Natural killer cell (primary cell): ENCODE data around the gene EFNA3. TPM values are rescaled to one million over a fixed set of nuclear protein-coding genes. Genes with fewer than 3 reads are reported as not detected.

Source experiments
- ATAC-seq, 3 donors: fragments of 150-1000 bp in 2 of 3; fragments of 200-7000 bp in 1 of 3; cut with Tn5 transposase; 1 replicate in 1 of 3; 2 replicates in 2 of 3; pipeline ENCODE4 v1.10.0; 2021; ENCODE audit warnings: mild to moderate bottlenecking in 2 of 3, moderate library complexity in 2 of 3
- DNase-seq, 2 donors: peaks; one replicate each; pipeline versions ENCODE4 v3.0.0 to v3.0.0-alpha.2; 2013 to 2021; ENCODE audit warnings: mixed read lengths in 1 of 2
- H3K27ac ChIP-seq: one replicate; pipeline ENCODE4 v1.5.1; 2013; ENCODE audit warnings: mild to moderate bottlenecking, low read length
- H3K27me3 ChIP-seq: one replicate; pipeline ENCODE4 v1.6.1; 2013; ENCODE audit warnings: low read length; ENCODE audit not compliant: control insufficient read depth, insufficient read depth
- H3K36me3 ChIP-seq: one replicate; pipeline ENCODE4 v1.6.1; 2013; ENCODE audit warnings: low read length; ENCODE audit not compliant: control insufficient read depth, insufficient read depth
- H3K4me1 ChIP-seq: one replicate; pipeline ENCODE4 v1.6.1; 2013; ENCODE audit warnings: low read length; ENCODE audit not compliant: control insufficient read depth, insufficient read depth
- H3K4me3 ChIP-seq: one replicate; pipeline ENCODE4 v1.5.1; 2013; ENCODE audit warnings: low read length
- H3K9me3 ChIP-seq: one replicate; pipeline ENCODE4 v1.6.1; 2013; ENCODE audit warnings: low read length; ENCODE audit not compliant: control insufficient read depth, insufficient read depth
- H3K27ac Mint-ChIP-seq, 2 donors: one replicate each; pipeline ENCODE4 v1.8.0; 2022; ENCODE audit warnings: mild to moderate bottlenecking in 2 of 2, mixed read lengths in 2 of 2, moderate library complexity in 1 of 2
- H3K27me3 Mint-ChIP-seq, 2 donors: one replicate each; pipeline ENCODE4 v1.8.0; 2022; ENCODE audit warnings: low read depth in 2 of 2, mixed read lengths in 2 of 2
- H3K36me3 Mint-ChIP-seq: one replicate; pipeline ENCODE4 v1.8.0; 2022; ENCODE audit warnings: mixed read lengths
- H3K4me1 Mint-ChIP-seq, 2 donors: one replicate each; pipeline ENCODE4 v1.8.0; 2022; ENCODE audit warnings: mixed read lengths in 2 of 2
- H3K4me3 Mint-ChIP-seq: one replicate; pipeline ENCODE4 v1.8.0; 2022; ENCODE audit warnings: mild to moderate bottlenecking, moderate library complexity, mixed read lengths
- H3K9me3 Mint-ChIP-seq, 2 donors: one replicate each; pipeline ENCODE4 v1.8.0; 2022; ENCODE audit warnings: mixed read lengths in 2 of 2
- CTCF ChIP-seq: fragments of 200-600 bp; IDR thresholded peaks from one replicate; pipeline ENCODE4 v1.8.0; 2022; ENCODE audit warnings: antibody characterized with exemption
- WGBS: methylation state at CpG from one replicate; pipeline ENCODE4 v1.1.7; 2013; ENCODE audit warnings: missing lambda C conversion rate; ENCODE audit not compliant: insufficient coverage; 5-methylcytosine and 5-hydroxymethylcytosine counted together
- intact Hi-C: fragments of 100-400 bp; cut with micrococcal nuclease; formaldehyde crosslinking; loops from one replicate; pipeline ENCODE4 v1.14.2; 2022
- total RNA-seq, 4 donors: library from RNA; stranded (reverse); fragments of 120-200 nt in 1 of 4; gene quantifications; one replicate each; pipeline versions ENCODE4 v1.2.3 to v1.2.4, GENCODE V29; 2013 to 2022

Gene EFNA3
- total RNA-seq, 3 donors from 2014 or later (not counting 1 experiment from before 2014, with no cell fraction given): 0.52 to 1.1 (median 0.68) TPM

DNA sequence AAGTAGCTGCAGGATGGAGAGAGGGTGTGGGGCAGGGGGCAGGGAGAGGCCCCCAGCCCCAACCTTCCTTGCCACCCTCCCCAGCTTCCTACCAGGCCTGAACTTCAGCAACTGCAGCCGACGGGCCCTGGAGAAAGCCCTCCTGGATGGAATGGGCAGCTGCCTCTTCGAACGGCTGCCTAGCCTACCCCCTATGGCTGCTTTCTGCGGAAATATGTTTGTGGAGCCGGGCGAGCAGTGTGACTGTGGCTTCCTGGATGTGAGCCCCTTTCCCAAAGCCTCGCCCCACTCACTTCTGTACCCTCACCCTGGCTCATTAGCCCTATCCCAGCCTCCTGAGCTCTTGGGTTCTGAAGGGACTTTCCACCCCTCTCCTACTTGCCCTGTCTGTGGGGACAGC lies 21.5 kb upstream of the EFNA3 start:
- DNase-seq: no peak
- H3K9me3 Mint-ChIP-seq: no peaks in the 10 kb centered on the region
- no peaks in the 10 kb centered on the region for H3K9me3 ChIP-seq
- no peak overlapping the region for H3K4me3 Mint-ChIP-seq
- H3K4me3 ChIP-seq: no peak overlapping the region
- H3K27ac Mint-ChIP-seq: no peak overlapping the region
- H3K27me3 Mint-ChIP-seq: peaks cover 0 to 2% of the 10 kb centered on the region in 2 donors
- peaks cover 4 to 22% of the 10 kb centered on the region in 2 donors for H3K4me1 Mint-ChIP-seq
- H3K27ac ChIP-seq: no peak overlapping the region
- WGBS: 98% methylated on average over 8 of the region's 8 CpGs
- peaks cover 23% of the 10 kb centered on the region for H3K4me1 ChIP-seq
- peaks cover 18% of the 10 kb centered on the region for H3K36me3 ChIP-seq
- H3K36me3 Mint-ChIP-seq: no peaks in the 10 kb centered on the region
- intact Hi-C loops: no loop called here
- no peak for ATAC-seq
- TF ChIP-seq CTCF: no peak
- H3K27me3 ChIP-seq: no peaks in the 10 kb centered on the region

- peaks cover 4 to 20% of the 10 kb centered on the region in 2 donors for H3K4me1 Mint-ChIP-seq
- no peaks in the 10 kb centered on the region for H3K36me3 Mint-ChIP-seq
- no peak overlapping the region for H3K4me3 ChIP-seq
These were observed 20.8 kb upstream of the EFNA3 start for GRCh38 chr1:155057788-155058211.

DNA sequence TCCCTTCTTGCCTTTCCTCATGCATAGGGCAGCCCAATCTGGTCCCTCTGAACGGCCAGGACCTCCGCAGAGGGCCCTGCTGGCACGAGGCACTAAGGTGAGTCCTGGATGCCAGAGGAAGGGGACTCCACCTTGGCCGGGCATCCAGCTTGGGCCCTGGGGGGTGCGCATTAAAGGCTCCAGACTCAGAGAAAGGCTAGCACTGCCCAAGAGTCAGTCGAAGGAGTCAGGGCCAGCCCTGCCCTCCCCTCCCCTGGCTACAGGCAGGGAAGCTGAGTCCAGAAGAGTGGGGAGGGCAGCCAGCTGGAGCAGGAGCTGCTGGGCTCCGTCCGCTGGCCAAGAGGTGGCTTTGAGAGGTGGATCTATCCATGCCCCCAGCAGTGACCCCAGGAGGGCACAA lies 17.9 kb upstream of the EFNA3 start:
- H3K27me3 Mint-ChIP-seq: peaks cover 0 to 2% of the 10 kb centered on the region in 2 donors
- peaks cover 18% of the 10 kb centered on the region for H3K36me3 ChIP-seq
- no peak overlapping the region for H3K27ac ChIP-seq
- no peak overlapping the region for H3K4me3 ChIP-seq
- intact Hi-C loops: loop anchor here (1.0 to 5.0 kb wide), 5 partner anchors 15 to 502 kb away; partner anchors contain the start of genes CKS1B, PMVK, SHC1 and UBE2Q1
- no peaks in the 10 kb centered on the region for H3K9me3 ChIP-seq
- H3K27me3 ChIP-seq: no peaks in the 10 kb centered on the region
- no peak overlapping the region for H3K27ac Mint-ChIP-seq
- H3K36me3 Mint-ChIP-seq: no peaks in the 10 kb centered on the region
- DNase-seq (no peak), ATAC-seq (no peak)
- H3K4me3 Mint-ChIP-seq: no peak overlapping the region
- H3K9me3 Mint-ChIP-seq: no peaks in the 10 kb centered on the region
- no peak for TF ChIP-seq CTCF
- H3K4me1 Mint-ChIP-seq: peaks cover 19 to 33% of the 10 kb centered on the region in 2 donors
- H3K4me1 ChIP-seq: peaks cover 33% of the 10 kb centered on the region
- WGBS: 97% methylated on average over 8 of the region's 8 CpGs

More at GRCh38 chr1:155057788-155058211, 20.8 kb upstream of the EFNA3 start:
- Mint-ChIP-seq H3K27me3 (peaks cover 0 to 2% of the 10 kb centered on the region in 2 donors), H3K27ac (no peak overlapping the region), H3K9me3 (no peaks in the 10 kb centered on the region), H3K4me3 (no peak overlapping the region)
- TF ChIP-seq CTCF: no peak
- Histone ChIP-seq H3K27ac (no peak overlapping the region), H3K9me3 (no peaks in the 10 kb centered on the region), H3K4me1 (peaks cover 23% of the 10 kb centered on the region), H3K36me3 (peaks cover 18% of the 10 kb centered on the region), H3K27me3 (no peaks in the 10 kb centered on the region)
- WGBS: 95% methylated on average over 13 of the region's 13 CpGs
- intact Hi-C loops: no loop called here
- DNase-seq (no peak), ATAC-seq (no peak)
